ENCODE data around the gene SARM1. TPM values are rescaled to one million over a fixed set of nuclear protein-coding genes. Genes with fewer than 3 reads are reported as not detected.

Gene SARM1
- polyA plus RNA-seq, 3 donors, result 0.78 to 7.1 (median 0.90) TPM

DNA sequence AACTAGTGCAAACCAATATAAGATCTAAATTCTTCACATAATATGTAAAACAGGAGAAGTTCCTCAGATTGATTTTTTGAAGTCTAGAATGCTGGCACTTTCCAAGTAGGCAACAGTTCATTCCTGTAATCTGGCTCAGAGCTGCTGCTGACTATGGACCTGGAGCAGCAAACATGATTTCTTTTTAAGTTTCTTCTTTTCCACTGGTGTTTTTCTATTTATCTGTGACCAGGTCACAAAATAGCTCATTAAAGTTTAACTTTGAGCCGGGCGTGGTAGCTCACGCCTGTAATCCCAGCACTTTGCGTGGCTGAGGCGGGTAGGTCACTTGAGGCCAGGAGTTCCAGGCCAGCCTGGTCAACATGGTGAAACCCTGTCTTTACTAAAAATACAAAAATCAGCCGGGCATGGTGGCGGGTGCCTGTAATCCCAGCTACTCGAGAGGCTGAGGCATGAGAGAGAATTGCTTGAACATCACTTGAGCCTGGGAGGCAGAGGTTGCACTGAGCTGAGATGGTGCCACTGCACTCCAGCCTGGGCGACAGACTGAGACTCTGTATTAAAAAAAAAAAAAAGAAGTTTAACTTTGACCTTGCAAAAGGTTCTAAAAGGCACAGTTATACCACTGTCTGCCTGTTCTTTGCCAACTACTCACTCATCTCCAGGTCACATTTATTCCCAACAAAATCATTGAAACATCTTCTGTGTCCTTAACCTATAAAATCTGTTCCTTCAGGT is 72.6 kb downstream of the SARM1 start:
- 96% methylated on average over 7 of the region's 9 CpGs for WGBS (ENCODE audit: insufficient coverage)
- no peaks in the 10 kb centered on the region for H3K36me3 Mint-ChIP-seq
- Histone ChIP-seq H3K4me1 (ENCODE audit: control insufficient read depth in 1 of 2, insufficient read depth in 2 of 2, low read length in 2 of 2) (peaks cover 0 to 5% of the 10 kb centered on the region in 2 donors), H4K20me1 (ENCODE audit: insufficient read depth, low read length) (no peaks in the 10 kb centered on the region), H3K27ac (ENCODE audit: low read depth in 1 of 2, low read length in 2 of 2) (no peak overlapping the region), H3K36me3 (replicated peaks in 1 of 2; ENCODE audit: control insufficient read depth in 1 of 2, insufficient read depth in 2 of 2, low read length in 2 of 2) (no peaks in the 10 kb centered on the region), H3K79me2 (ENCODE audit: insufficient read depth, low read length) (no peaks in the 10 kb centered on the region), H3K4me2 (replicated peaks; ENCODE audit: extremely low read depth, low read length, poor library complexity, severe bottlenecking) (no peak overlapping the region), H3K9me3 (replicated peaks in 1 of 2; ENCODE audit: control insufficient read depth in 1 of 2, insufficient read depth in 1 of 2, low read length in 2 of 2) (peaks cover 0 to 5% of the 10 kb centered on the region in 2 donors), H2AFZ (ENCODE audit: insufficient read depth, low read depth, low read length, poor library complexity, severe bottlenecking) (no peak overlapping the region), H3K9ac (ENCODE audit: insufficient read depth, low read length, poor library complexity, severe bottlenecking) (no peak overlapping the region), H3K27me3 (ENCODE audit: control insufficient read depth in 2 of 2, insufficient read depth in 2 of 2, low read length in 2 of 2) (no peaks in the 10 kb centered on the region), H3K4me3 (replicated peaks in 1 of 3; ENCODE audit: low read depth in 2 of 3, low read length in 3 of 3) (no peak overlapping the region)
- peaks cover 0 to 5% (median 0%) of the 10 kb centered on the region in 3 donors for H3K27me3 Mint-ChIP-seq (ENCODE audit: low read depth in 3 of 3)
- H3K4me1 Mint-ChIP-seq, result peaks cover 10% of the 10 kb centered on the region
- intact Hi-C loops (cut with micrococcal nuclease), result no loop called here
- no peak overlapping the region for H3K27ac Mint-ChIP-seq
- H3K9me3 Mint-ChIP-seq, result peaks cover 0 to 7% (median 4%) of the 10 kb centered on the region in 7 donors
- TF ChIP-seq, protein P1, sequence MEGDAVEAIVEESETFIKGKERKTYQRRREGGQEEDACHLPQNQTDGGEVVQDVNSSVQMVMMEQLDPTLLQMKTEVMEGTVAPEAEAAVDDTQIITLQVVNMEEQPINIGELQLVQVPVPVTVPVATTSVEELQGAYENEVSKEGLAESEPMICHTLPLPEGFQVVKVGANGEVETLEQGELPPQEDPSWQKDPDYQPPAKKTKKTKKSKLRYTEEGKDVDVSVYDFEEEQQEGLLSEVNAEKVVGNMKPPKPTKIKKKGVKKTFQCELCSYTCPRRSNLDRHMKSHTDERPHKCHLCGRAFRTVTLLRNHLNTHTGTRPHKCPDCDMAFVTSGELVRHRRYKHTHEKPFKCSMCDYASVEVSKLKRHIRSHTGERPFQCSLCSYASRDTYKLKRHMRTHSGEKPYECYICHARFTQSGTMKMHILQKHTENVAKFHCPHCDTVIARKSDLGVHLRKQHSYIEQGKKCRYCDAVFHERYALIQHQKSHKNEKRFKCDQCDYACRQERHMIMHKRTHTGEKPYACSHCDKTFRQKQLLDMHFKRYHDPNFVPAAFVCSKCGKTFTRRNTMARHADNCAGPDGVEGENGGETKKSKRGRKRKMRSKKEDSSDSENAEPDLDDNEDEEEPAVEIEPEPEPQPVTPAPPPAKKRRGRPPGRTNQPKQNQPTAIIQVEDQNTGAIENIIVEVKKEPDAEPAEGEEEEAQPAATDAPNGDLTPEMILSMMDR (IDR thresholded peaks at IDR 0.05), result no peak
- H3K4me3 Mint-ChIP-seq, result no peak overlapping the region
- DNase-seq, result no peak

DNA sequence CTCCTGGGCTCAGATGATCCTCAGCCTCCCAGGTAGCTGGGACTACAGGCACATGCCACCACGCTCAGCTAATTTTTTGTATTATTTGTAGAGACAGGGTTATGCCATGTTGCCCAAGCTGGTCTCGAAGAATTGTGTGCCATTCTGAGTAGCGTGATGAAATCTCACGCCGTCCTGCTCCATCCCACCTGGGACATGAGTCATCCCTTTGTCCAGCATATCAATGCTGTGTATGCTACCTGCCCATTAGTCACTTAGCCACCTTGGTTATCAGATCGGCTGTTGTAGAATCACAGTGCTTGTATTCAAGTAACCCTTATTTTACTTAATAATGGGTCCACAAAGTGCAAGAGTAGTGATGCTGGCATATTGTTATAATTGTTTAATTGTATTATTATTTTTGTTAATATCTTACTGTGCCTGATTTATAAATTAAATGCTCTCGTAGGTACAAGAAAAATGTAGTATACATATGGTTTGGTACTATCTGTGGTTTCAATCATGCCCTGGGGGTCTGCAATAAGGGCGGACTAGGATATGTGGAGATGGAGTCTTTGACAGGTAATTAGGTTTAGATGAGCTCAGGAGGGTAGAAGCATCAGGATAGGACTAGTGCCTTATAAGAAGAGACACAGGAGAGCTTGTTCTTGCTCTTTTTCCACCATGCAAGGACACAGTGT is 75.4 kb downstream of the SARM1 start:
- Histone ChIP-seq H2AFZ (ENCODE audit: insufficient read depth, low read depth, low read length, poor library complexity, severe bottlenecking) (no peak overlapping the region), H3K27ac (ENCODE audit: low read depth in 1 of 2, low read length in 2 of 2) (no peak overlapping the region), H3K9me3 (replicated peaks in 1 of 2; ENCODE audit: control insufficient read depth in 1 of 2, insufficient read depth in 1 of 2, low read length in 2 of 2) (peaks cover 0 to 5% of the 10 kb centered on the region in 2 donors), H3K27me3 (ENCODE audit: control insufficient read depth in 2 of 2, insufficient read depth in 2 of 2, low read length in 2 of 2) (no peaks in the 10 kb centered on the region), H3K79me2 (ENCODE audit: insufficient read depth, low read length) (no peaks in the 10 kb centered on the region), H3K4me2 (replicated peaks; ENCODE audit: extremely low read depth, low read length, poor library complexity, severe bottlenecking) (no peak overlapping the region), H3K36me3 (replicated peaks in 1 of 2; ENCODE audit: control insufficient read depth in 1 of 2, insufficient read depth in 2 of 2, low read length in 2 of 2) (no peaks in the 10 kb centered on the region), H3K4me1 (ENCODE audit: control insufficient read depth in 1 of 2, insufficient read depth in 2 of 2, low read length in 2 of 2) (peaks cover 0 to 5% of the 10 kb centered on the region in 2 donors), H4K20me1 (ENCODE audit: insufficient read depth, low read length) (no peaks in the 10 kb centered on the region), H3K4me3 (replicated peaks in 1 of 3; ENCODE audit: low read depth in 2 of 3, low read length in 3 of 3) (no peak overlapping the region), H3K9ac (ENCODE audit: insufficient read depth, low read length, poor library complexity, severe bottlenecking) (no peak overlapping the region)
- WGBS (ENCODE audit: insufficient coverage), result 91% methylated on average over 6 of the region's 8 CpGs
- TF ChIP-seq, protein P1 (IDR thresholded peaks at IDR 0.05), result no peak
- Mint-ChIP-seq H3K9me3 (peaks cover 0 to 7% (median 5%) of the 10 kb centered on the region in 7 donors), H3K36me3 (no peaks in the 10 kb centered on the region), H3K27ac (no peak overlapping the region), H3K27me3 (ENCODE audit: low read depth in 3 of 3) (peaks cover 0 to 3% (median 0%) of the 10 kb centered on the region in 3 donors), H3K4me3 (no peak overlapping the region), H3K4me1 (peaks cover 21% of the 10 kb centered on the region)
- intact Hi-C loops (cut with micrococcal nuclease), result no loop called here
- no peak for DNase-seq

Data from CD14-positive monocyte (primary cell).